ENCODE measurements around the gene PRRC2B. TPM values are rescaled to one million over a fixed set of nuclear protein-coding genes. Genes with fewer than 3 reads are reported as not detected.
"Not testable (repeated sequence)": the region's sequence is repeated elsewhere in the genome, so short reads cannot be mapped to it uniquely, and the experiment has no call there.

PRRC2B gene
- total and polyA plus RNA-seq, 8 donors, result 159 to 233 (median 187) TPM

DNA sequence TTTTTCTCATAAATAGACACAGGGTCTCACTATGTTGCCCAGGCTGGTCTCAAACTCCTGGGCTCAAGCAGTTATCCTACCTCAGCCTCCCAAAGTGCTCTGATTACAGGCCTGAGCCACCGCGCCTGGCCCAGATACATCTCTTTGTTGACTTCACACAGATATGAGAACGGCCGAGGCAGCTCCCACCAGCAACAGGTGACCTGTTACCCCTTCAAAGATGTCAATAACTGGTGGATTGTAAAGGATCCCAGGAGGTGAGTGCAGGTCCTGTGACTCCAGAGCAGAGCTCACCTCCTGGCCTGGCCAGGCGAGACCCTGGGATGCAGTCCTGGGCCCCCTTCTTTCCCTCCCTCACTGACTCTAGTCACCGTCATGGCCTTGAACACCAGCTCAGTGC lies 118.0 kb downstream of the PRRC2B start:
- intact Hi-C loops (cut with DNase I), result no loop called here
- no peak for ATAC-seq
- peaks cover 0 to 8% of the 10 kb centered on the region in 2 donors for H3K9me3 ChIP-seq
- H3K27ac ChIP-seq, result no peak overlapping the region
- H3K4me1 ChIP-seq, result no peaks in the 10 kb centered on the region
- H3K36me3 ChIP-seq, result peaks cover 0 to 77% of the 10 kb centered on the region in 2 donors
- H3K4me3 ChIP-seq, result no peak overlapping the region
- TF ChIP-seq, protein P1, sequence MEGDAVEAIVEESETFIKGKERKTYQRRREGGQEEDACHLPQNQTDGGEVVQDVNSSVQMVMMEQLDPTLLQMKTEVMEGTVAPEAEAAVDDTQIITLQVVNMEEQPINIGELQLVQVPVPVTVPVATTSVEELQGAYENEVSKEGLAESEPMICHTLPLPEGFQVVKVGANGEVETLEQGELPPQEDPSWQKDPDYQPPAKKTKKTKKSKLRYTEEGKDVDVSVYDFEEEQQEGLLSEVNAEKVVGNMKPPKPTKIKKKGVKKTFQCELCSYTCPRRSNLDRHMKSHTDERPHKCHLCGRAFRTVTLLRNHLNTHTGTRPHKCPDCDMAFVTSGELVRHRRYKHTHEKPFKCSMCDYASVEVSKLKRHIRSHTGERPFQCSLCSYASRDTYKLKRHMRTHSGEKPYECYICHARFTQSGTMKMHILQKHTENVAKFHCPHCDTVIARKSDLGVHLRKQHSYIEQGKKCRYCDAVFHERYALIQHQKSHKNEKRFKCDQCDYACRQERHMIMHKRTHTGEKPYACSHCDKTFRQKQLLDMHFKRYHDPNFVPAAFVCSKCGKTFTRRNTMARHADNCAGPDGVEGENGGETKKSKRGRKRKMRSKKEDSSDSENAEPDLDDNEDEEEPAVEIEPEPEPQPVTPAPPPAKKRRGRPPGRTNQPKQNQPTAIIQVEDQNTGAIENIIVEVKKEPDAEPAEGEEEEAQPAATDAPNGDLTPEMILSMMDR (IDR thresholded peaks at IDR 0.05), result no peak
- H3K27me3 ChIP-seq, result no peaks in the 10 kb centered on the region
- DNase-seq, result no peak

DNA sequence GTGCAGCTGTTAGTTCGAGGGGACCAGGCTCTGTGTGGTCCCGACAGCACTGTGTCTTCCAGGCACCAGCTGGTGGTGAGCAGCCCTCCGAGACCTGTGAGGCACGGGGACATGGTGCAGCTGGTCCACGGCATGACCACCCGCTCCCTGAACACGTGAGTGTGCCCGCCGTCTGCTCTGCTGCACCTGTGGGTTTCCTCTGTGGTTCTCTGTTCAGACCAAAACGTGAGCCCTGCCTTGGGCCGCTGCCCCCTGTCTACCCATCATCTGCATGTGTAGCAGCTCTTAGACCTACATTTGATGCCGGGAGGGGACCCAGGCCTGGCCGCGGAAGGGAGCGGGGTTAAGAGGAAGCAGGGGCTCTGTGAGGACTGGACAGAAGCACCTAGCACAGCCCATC lies 119.3 kb downstream of the PRRC2B start:
- Histone ChIP-seq H3K27ac (no peak overlapping the region), H3K27me3 (no peaks in the 10 kb centered on the region), H3K36me3 (peaks cover 0 to 81% of the 10 kb centered on the region in 2 donors), H3K4me1 (no peaks in the 10 kb centered on the region), H3K9me3 (peaks cover 0 to 8% of the 10 kb centered on the region in 2 donors), H3K4me3 (no peak overlapping the region)
- intact Hi-C loops (cut with DNase I), result no loop called here
- TF ChIP-seq, protein P1 (IDR thresholded peaks at IDR 0.05), result no peak
- DNase-seq (no peak), ATAC-seq (no peak)

DNA sequence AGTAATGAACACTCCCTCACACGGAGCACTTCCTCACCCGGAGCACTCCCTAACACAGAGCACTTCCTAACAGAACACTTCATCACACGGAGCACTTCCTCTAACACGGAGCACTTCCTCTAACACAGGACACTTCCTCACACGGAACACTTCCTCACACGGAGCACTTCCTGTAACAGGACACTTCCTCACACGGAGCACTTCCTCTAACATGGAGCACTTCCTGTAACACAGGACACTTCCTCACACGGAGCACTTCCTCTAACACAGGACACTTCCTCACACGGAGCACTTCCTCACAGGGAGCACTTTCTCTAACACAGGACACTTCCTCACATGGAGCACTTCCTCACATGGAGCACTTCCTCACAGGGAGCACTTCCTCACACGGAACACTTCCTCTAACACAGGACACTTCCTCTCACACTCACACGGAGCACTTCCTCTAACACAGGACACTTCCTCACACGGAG lies 121.7 kb downstream of the PRRC2B start:
- DNase-seq; ATAC-seq; H3K9me3 ChIP-seq; H3K4me3 ChIP-seq; H3K4me1 ChIP-seq; intact Hi-C loops (cut with DNase I); H3K27me3 ChIP-seq: not testable (repeated sequence)
- Histone ChIP-seq H3K27ac (peak overlapping the region in 1 of 2 donors; percentile 76), H3K36me3 (peaks cover 0 to 89% of the 10 kb centered on the region in 2 donors)

DNA sequence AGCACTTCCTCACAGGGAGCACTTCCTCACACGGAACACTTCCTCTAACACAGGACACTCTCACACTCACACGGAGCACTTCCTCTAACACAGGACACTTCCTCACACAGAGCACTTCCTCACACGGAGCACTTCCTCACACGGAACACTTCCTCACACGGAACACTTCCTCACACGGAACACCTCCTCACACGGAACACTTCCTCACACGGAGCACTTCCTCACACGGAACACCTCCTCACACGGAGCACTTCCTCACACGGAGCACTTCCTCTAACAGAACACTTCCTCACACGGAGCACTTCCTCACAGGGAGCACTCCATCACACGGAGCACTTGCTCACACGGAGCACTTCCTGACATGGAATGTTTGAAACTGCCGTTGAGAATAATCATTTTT lies 122.2 kb downstream of the PRRC2B start:
- ATAC-seq (no peak), DNase-seq (no peak)
- Histone ChIP-seq H3K27ac (peak overlapping the region in 1 of 2 donors; percentile 76), H3K27me3 (no peaks in the 10 kb centered on the region), H3K36me3 (peaks cover 0 to 89% of the 10 kb centered on the region in 2 donors), H3K9me3 (peaks cover 0 to 8% of the 10 kb centered on the region in 2 donors), H3K4me3 (no peak overlapping the region), H3K4me1 (no peaks in the 10 kb centered on the region)
- TF ChIP-seq, protein P1 (IDR thresholded peaks at IDR 0.05), result no peak
- intact Hi-C loops (cut with DNase I), result no loop called here

DNA sequence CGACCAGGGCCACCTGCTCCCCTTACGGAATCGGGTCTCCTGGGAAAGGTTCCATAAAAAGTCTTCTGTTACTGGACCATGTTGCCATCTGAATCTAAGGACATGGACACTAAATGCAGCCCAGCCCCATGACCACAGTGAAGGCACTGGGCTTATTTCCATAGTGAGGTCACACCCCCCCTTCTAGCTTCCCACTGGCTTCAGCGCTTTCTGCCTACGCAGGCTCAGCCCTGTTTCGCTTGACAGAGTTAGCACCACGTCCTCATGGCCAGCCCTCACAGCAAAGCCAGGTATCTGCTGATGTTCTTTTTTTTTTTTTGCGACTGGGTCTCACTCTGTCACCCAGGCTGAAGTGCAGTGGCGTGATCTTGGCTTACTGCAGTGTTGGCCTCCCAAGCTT lies 123.0 kb downstream of the PRRC2B start:
- Histone ChIP-seq H3K9me3 (peaks cover 0 to 8% of the 10 kb centered on the region in 2 donors), H3K27ac (peak overlapping the region in 1 of 2 donors; percentile 76), H3K4me3 (no peak overlapping the region), H3K36me3 (peaks cover 0 to 89% of the 10 kb centered on the region in 2 donors), H3K4me1 (no peaks in the 10 kb centered on the region), H3K27me3 (no peaks in the 10 kb centered on the region)
- intact Hi-C loops (cut with DNase I), result no loop called here
- TF ChIP-seq, protein P1 (IDR thresholded peaks at IDR 0.05), result no peak
- DNase-seq (no peak), ATAC-seq (no peak)

DNA sequence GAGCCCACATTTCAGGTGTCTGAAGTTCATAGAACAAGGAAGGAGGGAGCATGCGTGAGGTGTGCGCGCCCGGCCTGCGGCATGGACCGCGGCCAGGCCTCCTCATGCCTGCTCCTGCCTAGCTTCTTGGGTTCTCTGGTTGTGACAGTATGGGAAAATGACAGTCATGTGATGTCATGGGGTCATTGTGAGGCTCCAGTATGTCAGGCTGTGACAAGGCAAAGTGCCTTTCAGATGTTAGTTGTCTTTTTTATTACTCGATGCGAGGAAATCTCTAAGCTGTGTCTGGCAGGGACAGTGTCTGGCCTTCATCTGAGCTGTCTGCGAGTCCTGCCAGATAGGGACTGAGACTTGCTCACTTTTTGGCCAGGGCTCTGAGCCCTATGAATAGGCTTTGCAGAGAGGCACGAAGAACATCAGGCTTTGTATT lies 123.9 kb downstream of the PRRC2B start:
- TF ChIP-seq, protein P1 (IDR thresholded peaks at IDR 0.05), result no peak
- DNase-seq (no peak), ATAC-seq (no peak)
- no peak overlapping the region for H3K27ac ChIP-seq
- no peaks in the 10 kb centered on the region for H3K4me1 ChIP-seq
- H3K36me3 ChIP-seq, result peaks cover 0 to 89% of the 10 kb centered on the region in 2 donors
- no peak overlapping the region for H3K4me3 ChIP-seq
- H3K9me3 ChIP-seq, result peaks cover 0 to 8% of the 10 kb centered on the region in 2 donors
- no peaks in the 10 kb centered on the region for H3K27me3 ChIP-seq
- intact Hi-C loops (cut with DNase I), result no loop called here

All from left lung (tissue), 10 donors.